SIG-M5 (cell line): ENCODE results near the gene CHI3L2.
A peak's percentile ranks its signal among the peaks of the same experiment; 100 is the strongest.

Experiments used
- DNase-seq: peaks from one replicate; lab custom pipeline; 2025; lab: John Stamatoyannopoulos, UW

The CHI3L2 gene

DNA sequence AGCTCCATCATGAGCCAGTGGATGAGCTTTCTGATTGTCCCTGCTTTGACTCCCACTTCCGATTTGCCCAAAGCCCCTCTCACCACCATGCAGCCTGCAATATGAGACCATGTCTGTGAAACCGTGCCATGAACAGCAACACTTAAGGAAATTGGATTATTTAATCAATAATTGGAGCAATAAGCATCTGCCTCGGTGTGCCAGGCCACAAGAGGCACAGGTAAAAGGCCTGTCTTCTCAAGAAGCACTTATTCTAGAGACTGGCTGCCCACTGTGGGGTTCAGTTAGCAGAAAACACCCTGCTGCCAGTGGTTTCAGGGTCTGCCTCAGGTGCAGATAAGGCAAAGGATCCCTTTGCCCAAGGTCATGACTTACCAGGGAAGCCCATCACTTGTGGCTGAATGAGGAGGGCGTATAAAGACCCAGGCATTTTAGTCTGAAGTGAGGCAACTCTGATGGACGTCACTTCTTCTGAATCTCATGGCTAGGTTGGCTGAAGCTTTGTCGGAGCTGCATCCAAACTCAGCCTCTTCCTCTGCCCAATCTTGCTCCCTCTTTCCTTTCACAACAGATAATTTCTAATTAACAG, 7.1 kb upstream of the CHI3L2 start:
- no peak for DNase-seq

DNA sequence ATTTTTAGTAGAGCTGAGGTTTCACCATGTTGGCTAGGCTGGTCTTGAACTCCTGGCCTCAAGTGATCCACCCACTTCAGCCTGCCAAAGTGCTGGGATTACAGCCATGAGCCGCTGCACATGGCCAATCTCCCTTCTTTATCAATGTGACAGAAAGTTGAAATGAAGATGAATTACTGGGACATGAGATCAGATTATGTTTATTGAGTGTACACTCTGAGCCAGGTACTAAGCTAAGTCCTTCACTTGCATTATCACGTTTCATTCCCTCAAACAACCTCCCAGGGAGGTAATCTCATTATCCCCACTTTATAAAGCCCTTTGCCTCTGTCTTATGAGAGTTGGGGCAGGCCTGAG, 6.3 kb upstream of the CHI3L2 start:
- no peak for DNase-seq

DNA sequence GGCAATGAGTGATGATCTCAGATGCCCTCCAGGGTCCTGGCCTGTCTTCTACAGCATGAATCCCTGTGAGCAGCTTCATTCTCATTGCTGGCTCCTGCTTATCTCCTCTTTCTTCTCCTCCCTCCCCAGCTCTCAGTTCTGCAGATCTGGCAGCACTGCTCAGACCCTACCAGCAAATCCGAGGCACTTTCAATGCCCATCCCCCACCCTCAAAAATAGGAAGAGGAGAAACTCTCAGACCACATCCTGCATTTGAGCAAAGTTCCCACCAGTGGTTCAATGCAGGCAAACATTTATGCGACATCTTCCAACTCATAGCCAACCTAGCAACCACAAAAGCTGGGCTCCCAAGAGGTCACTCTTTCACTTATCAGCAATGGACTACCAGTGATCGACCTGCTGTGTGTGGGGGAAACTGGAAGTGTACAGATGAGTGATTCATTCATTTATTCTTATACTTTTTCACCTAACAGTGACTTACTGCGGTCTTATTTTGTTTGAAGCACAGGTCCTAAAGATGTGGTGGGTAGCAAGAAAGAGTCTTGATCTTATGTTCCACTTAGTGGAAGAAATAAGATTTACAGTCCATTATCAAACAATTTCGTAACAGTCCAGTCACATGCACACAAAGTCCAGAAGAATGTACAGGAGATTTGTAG, 5.8 kb upstream of the CHI3L2 start:
- DNase-seq, result peak; percentile 59

DNA sequence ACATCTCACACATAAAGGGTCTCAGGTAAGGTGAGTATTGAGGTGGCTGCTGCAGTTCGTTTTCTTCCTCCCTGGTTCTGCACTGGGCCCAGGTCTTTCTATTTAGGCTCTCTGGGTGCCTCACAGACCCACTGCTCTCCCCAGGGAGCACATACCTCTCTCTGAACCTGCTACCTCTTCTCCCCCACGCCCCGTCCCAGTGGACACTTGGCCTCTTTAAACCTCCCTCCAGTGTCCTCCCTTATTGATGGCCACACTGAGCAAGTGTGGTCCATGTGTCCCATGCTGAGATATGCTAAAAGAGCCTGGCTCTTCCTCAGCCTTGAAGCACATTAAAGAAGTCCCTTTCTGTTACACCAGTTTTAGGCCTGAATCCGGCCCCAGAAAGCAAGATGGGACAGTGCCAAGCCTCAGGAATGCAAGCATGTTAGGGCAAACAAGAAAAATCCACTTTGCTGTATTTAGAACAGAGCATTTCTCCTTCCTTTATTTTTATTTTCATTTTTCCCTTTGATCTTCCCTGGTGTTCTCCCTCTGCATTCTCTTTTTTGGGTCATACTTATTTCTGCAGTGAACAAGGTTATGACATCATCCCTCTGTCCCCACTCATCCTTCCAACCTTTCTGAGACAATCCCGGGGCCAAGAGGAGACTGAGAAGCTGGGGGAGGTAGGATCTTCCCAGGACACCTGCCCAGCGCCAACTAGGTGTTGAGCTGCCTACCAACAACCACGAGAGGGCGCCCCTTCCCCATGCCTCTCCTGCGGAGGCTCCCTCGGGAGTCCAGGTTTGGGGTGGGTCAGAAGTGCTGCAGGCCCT, 5.0 kb upstream of the CHI3L2 start:
- DNase-seq, result no peak

DNA sequence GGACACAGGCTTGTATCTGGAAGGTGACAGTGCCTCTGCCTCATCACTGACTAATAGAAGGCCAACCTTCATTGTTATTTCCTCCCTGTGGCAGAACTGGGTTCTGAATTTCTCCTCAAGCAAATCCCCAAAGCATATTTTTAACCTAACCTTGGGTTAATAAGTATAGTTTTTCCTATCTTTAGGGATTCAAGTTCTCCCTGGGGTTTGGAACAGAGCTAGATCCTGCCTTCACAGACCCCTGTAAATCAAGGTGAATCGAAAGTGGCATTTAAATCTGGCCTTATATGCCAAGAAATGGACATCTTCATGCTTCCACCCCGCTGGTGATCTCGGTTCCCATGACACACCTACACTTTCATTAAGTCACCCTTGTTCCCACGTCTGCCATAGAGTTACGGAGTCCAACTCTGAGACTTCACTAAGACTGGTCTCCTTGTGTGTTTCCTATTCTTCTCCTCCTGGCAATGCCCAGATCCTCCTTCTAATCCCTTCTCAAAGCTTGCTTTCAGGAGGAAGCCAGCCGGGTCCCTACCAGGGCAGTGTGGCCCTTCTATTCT, 4.3 kb upstream of the CHI3L2 start:
- no peak for DNase-seq

DNA sequence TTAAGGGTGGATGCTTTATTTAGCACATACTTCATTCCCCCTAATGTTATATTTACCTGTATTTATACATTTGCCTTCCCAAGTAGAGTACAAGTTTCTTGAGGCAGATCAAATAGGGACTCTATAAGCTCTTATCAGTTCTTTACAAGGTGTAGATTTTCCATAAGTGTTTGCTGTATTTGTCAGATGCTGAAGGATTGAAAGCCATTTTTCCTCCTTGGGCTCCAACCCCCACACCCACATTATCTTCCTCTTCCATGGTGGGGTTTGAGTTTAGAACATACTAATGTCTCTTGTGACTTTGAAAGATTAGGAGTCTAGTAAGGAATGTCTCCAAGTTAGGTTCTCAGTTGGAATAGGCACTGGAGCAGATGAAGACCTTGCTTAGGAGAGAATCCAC, 2.4 kb upstream of the CHI3L2 start:
- DNase-seq, result no peak

DNA sequence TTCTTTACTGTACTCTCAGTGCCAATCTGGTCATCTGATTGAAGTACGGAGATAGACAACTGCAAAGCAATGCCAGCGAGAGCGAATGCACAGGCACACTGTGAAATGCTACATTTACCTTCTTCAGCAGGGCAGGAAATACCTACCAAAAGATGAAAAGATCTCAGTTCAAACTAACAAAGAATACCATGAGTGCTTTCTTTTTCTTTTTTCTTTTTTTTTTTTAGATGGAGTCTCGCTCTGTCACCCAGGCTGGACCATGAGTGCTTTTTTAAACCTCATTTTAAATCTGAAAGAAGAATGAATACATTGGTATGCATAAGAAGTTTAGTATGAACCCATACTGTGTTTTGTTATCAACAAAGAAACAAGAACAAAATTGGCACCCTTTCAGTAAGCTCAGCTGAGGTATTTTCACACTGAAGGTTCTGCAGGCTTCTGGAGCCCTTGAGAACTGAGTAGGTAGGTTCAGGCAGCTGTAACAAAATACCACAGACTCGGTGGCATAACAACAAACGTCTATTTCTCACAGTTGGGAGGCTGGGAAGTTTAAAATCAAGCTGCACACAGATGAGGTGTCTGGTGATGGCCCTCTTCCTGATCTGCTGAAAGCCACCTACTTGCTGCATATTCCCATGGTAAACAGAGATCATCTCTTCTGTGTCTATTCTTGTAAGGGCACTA, 1.7 kb upstream of the CHI3L2 start:
- DNase-seq, result no peak

DNA sequence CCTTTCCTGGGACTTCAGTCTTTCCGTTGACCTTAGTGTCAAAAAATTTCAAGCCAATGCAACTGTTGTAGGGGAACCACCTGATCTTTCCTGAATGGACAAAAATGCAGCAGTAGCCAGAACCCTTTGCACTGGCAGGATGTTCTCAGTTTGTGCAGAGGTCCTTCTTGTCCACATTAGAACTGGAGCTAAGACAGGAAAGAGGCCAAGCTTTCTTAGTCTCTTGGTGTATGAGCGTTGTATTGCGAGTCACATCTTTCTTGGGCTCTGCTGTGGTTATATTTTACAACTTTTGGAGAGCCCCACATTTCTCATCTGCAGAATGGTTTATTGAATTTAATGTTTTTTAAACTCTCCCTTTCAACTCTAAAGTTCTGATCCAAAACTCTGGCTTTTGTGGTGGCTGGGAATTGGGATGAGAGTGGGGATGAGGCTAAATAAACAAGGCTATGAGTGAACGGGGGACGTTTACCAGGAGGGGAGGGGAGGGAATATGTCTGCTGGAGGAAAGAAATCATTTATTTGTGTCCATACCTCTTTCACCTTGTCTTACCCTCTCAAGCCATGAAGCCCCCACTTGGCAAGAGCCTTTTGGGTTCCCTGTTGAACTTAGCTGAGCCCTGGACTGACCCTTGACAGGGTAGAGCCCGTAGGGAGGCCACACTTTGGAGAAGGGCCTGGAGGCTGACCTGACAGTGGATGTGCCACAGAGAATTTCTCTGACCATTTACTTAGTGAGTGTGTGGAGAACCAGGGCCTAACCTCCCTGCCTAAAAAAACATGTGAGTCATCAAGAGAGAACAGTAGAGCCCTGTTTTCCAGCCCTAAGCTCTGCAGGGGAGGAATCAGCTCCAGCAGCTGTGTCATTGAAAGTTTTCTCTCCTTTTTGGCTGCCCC, 586 bp downstream of the CHI3L2 start:
- no peak for DNase-seq

DNA sequence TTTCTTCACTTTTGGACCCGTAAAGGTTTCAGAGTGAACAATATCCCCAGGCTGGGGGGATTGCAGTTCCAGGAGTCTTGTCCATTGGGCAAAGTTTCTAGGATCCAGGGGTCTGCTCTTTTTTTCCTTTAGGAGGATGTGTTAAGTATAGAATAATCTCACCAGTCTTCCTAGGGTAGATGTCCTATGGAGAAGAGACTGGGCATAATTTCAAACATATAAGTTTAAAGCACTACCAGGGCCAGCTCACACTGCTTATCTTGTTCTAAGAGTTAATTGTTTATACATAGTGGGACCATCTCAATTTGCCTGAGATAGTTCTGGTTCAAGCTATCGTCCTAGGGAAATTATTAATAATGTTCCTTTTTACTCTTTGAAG, 1.2 kb downstream of the CHI3L2 start:
- no peak for DNase-seq

DNA sequence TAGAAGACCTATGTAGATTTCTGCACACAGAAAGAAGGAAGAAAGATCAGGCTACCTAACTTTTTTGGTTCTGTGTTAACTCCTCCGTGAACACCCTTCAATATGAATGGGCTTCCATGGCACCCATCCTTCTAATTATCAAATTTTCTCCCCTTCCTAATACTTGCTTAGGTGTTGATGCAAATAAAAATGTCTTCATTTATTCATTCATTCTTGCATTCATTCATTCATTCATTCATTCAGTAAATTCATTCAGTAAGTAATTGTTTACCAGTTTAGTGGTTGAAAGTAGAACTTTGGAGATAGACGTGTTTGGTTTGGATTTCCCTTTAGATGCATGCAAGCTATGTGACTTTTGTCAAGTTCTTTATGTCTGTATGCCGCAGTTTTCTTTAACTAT, 4.6 kb downstream of the CHI3L2 start:
- DNase-seq, result no peak

DNA sequence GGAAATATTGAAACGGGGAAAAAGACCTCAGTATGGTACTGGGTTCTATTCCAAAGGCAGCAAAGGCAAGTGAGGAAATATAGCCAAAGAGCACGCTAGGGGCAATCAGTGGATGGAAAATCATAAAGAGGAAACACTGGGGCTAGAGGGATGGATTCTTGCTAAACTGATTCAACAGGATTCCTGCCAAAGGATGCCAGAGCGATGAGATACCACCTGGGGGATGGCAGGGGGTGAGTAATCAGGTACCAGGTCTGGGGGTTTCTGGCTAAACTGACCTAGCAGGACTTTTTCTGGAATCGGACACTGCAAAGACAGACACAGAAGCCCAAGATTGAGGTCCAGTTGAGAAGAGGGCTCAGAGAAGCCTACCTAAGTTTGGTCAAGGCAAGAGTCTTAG, 6.7 kb downstream of the CHI3L2 start:
- no peak for DNase-seq

DNA sequence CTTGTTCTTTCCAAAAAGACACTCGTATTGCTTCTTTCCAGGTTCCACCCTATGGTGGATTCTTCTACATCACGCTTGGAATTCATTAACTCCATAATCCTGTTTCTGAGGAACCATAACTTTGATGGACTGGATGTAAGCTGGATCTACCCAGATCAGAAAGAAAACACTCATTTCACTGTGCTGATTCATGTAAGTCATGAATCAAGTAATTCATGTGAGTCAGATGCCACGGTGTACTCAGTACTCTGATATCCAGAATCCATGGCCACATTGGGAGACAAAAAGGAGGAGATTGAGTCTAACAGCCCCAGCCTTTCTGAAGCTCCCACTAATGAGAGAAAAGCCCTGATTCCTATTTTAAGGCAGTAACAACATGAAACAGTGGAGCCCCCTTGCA, 7.4 kb downstream of the CHI3L2 start:
- no peak for DNase-seq

DNA sequence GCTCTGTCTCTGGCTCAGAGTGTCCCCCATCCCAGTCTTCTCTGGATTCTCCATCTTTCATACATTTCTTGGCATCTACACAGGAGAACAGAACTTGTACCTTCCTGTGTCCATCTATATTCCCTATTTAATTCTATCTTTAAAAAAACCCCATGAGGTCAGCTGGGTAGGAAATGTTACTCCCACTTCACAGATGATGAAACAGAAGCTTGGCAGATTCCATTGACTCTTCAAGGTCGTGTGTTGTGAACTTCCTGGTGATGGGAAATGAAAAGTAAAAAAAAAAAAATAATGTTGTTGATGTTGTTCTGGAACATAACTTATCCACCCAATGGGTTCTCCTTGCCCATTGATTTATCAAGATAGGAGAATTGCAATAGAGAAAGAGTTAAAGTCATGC, 8.9 kb downstream of the CHI3L2 start:
- DNase-seq, result no peak

DNA sequence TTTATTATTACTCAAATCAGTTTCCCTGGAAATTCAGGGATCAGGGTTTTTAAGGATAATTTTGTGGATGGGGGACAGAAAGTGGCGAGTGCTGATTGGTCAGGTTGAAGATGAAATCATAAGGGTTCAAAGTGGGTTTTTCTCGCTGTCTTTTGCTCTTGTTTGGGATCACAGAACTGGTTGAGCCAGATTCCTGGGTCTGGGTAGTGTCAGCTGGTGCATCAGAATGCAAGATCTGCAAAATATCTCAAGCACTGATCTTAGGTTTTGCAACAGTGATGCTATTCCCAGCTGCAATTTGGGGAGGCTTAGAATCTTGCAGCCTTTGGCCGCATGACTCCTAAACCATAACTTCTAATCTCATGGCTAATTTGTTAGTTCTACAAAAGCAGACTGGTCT, 9.3 kb downstream of the CHI3L2 start:
- DNase-seq, result no peak

DNA sequence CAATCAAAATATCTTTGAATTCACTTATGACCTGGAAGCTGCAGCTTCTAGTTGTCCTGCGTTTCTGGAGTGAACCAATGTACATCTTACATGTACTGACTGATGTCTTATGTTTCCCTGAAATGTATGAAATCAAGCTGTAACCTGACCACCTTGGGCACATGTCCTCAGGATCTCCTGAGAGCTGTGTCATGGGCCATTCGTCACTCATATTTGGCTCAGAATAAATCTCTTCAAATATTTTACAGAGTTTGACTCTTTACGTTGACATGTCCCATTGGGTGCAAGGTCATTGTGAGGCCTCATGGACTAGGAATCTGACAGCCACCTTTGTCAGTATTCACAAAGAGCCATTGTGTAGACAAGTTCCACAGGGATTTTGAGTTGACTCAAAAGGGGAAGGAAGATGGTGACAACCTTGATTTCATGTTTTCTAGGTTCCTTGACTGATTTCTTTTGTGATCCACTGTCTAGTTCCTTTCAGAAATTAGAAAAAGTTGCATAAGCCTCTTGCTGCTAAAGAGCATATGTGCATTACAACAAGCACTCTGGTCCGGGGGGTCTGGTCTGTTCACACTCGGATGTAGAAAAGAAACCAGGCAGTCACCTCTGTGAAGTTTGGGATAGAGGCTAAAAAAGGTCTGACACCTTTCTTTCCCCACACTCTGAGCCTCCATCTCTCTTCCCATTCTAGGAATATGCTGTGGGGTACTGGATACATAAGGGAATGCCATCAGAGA, 10.7 kb downstream of the CHI3L2 start:
- no peak for DNase-seq

DNA sequence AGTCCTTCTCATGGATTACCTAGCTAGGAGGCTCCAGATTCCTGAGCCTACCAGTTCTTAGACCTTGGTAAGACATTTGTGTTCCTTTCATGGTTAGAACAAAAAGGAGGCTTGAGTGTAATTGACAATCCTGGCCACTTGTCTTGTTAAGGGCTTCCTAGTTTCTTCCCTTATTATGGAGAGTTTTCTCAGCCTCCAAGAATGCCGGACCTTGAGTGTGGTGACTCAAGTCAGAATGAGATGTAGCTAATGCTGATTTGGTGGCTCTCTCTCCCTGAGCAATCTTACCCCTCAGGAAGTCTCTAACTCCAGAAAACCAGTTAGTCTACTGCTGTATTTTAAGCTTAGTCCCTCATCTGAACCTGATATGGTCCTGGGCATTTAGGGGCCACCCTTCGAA, 14.3 kb downstream of the CHI3L2 start:
- DNase-seq, result no peak

DNA sequence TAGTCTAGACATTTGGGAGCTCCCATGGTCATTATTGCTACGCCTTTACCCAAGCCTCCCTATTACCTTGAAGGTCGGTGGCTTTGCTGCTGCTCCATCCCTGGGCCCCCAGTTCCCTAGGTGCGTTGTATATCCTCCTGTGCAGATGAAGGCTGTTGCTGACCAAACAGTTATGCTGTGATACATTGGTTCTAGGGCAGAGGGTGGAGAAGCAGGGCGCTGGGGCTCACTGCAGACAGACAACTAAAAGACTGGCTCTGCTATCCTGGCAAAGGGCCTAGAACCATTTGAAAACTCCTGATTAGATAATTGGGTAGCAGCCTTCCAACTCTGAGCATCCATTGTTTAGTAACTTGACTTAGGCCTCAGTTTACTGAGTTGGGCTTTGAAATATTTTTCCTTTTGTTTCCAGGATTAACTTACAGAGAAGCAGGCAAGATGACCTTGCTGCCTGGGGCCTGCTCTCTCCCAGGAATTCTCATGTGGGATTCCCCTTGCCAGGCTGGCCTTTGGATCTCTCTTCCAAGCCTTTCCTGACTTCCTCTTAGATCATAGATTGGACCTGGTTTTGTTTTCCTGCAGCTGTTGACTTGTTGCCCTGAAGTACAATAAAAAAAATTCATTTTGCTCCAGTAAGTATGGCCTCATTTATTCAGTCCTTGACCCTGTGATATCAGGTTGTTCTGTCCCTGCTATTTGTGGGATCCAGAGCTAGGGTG, 15.5 kb downstream of the CHI3L2 start:
- no peak for DNase-seq

DNA sequence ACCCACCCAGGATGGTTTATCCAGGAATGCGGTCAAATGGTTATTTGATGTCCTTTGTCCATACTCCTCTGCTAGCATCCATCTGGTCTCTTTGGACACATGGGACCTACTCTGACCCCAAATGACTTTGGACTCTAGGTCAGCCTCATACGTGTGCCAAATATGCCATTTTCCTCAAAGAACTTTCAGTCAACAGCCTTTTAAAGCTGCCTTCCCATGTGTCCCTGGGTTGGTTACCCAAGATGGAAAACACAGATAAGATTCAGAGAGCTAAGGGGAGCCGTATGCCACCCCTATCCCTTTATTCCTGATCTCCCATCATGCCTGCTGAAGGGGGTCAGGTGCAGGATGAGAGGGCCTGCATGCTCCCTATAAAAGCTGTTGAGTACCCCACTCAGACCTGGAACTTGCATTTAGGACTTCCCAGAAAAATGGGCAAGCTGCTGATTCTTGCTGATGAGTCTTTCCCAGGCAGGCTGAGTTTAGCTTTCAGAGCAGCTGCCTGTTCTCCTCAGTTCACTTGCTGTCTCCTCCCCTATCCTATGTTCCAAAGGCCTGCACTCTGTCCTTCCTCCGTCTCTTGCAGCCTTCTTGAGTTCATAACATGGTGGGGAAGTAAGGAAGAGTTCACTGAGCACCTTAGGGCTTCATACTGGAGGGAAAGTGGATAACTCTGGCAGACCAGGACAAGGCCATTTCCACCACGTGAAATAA, 19.8 kb downstream of the CHI3L2 start:
- DNase-seq, result no peak

DNA sequence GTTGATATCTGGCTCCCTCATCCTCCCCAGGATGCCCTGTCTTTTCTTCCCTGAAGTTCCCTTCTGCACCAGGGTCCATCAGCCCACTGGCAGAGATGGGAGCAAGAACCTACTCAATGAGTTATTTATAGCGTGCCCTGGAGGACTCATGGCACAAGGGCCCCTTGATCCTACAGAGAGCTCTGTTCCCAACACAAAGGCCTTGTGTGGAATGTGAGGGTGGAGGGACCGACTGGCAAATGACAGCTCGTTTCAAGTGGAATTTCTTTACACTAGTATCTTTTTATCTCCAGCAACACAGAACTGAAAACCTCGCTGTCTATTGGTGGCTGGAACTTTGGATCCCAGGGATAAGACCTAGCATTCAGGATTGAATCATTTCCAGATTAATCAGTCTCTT, 22.4 kb downstream of the CHI3L2 start:
- DNase-seq, result no peak

DNA sequence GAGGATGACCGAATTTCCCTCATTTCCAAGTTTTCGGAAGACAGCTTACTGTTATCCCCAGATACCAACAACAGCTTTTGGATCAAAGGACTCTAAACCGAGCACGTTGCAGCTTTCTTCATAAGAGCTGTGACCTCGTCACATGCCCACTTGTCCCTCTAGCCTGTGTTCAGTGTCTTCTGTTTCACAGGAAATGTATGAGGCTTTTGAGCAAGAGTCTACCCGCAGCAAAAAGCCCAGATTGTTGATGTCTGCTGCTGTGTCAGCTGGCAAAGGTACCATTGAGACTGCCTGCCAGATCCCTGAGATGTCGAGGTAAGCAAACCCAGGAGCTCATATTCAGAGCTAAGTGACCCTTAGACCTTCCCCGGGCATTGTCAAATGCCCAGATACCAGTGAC, 24.1 kb downstream of the CHI3L2 start:
- no peak for DNase-seq
